Hindlimb muscle (tissue), 1 donor: ENCODE data around the gene BHLHE23. TPM values are rescaled to one million over a fixed set of nuclear protein-coding genes. Genes with fewer than 3 reads are reported as not detected.
A peak's percentile ranks its signal among the peaks of the same experiment; 100 is the strongest.

Source experiments
- DNase-seq: peaks from one replicate; pipeline ENCODE4 v3.0.0-alpha.2; 2013
- polyA plus RNA-seq: library from polyadenylated mRNA; unstranded; fragments of 120-200 nt; gene quantifications from one replicate; pipeline ENCODE4 v1.2.1, GENCODE V29; 2013; ENCODE audit not compliant: insufficient read length

The BHLHE23 gene
- polyA plus RNA-seq, 1 donor, result not detected

DNA sequence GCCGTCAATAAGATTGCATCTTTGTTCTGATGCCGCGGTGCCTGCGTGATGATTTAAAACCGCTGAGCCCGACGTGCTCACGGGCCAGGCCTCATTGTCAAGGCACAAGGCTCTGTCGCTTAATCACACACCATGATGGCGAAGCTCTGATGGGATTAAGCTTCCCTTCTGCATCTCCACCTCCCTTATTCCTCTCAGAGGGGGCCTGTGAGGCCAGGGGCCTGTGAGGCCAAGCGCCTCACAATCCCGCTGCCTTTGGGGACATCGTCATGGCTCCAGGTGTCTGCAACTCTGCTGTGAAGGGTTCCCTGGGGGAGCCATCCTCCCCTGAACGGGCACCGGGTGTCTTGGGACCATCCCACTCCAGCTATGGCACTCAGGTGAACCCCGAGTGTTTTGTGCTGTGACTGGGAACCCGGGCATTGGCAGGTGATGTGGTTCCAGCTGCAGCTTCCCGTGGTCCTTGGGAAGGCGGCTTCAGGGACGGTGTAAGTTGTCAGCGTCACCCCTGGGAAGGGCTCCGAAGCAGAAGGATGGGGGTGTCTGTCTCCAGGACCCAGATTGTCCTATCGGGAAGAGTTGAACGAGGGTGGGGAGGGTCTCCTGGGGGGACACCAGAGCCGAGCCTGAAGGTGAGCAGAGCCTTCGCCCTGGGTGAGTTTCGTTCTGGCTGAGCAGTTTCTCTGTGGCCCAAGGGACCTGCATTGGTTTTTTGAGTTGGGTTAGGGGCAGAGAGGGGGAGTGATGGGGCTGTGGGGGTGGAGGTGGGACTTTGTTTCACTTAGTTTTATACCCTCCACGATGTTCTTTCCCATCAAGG, 18.0 kb upstream of the BHLHE23 start:
- DNase-seq, result no peak

DNA sequence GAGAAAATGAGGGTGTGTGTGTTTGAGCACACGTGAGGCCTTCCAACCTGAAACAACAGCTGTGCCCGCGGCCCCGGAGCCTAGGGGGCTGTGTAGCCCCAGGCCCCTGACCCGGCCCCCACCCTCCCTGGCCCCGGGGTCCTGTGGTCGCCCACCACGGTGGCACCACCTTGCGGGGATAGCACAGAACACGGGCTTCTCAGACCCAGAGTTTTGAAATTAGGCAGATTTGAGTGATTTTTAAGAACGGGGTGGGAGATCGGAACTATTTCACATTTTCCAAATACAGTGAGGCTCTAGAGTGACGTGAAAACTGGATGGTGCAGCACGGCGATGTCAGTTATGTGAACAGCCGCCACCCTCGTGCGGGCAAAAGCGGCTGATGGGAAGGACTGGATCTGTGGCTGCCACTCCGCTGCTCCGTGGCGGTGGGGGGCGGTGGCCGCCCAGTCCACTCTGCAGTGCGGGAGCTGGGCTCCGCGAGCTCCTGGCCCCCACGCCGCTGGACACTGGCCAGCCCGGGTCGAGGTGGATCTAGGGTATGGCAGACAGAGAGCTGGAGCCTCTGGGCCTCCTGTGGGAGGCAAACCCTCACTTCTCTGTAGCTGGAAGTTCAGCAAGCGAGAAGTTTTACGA, 17.3 kb upstream of the BHLHE23 start:
- DNase-seq, result no peak

DNA sequence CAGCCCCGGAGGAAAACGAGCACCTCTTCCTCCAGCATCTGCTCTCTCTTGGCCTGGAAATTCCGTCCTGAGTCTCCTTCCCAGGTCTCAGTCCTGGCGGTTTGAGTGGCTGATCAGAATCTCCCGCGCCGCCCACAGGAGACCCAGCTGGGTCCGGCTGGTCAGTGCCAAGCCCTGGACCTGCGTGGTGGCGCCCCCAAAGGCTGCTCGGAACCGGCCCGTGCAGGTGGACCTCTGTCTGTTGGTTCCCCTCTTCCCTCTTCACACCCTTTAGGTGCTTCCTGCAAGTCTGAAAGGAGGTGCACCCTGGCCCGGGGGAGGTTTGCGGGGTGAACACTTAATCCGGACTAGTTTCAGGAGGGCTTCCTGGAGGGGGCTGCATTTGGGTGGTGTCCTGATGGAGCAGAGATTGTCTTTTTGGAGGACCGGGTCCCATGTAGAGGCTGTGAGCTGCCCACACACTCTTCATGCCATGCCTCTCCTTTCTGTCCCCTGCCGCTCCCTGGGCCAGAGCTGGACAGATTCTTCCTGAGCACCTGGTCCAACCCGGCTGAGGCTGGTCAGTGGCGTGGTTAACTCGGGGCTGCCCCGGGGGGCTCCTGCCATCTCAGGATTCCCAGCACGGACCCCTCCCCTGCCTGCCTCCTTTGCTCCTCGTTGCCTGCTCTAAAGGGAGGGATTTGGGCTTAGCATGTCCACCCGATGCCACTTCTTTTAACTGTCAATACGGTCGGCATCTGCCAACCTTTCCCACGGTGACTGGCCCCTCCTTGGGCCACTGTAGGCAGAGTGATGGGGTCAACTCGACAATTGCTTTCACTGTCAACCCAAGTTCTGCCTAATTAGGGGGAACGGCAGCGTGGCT, 16.5 kb upstream of the BHLHE23 start:
- no peak for DNase-seq

DNA sequence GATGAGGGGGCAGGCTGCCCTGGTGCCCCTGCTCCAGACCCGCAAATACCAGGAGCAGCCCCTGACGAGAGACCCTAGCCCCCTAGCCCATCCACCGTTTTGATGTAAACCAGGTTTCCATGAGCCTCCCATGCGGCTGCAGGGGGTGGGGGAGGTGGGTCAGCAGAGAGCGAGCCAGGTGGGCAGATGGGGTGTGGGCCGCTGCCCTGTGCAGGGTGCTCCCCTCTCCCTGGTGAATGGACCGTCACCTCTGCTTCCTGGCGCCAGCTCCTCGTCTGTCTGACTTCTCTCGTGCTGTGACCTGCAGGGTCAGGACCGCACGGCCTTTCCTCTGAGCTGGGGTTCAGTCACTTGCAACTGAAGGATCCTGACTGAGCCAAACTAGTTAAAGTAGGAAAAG, 15.7 kb upstream of the BHLHE23 start:
- DNase-seq, result no peak

DNA sequence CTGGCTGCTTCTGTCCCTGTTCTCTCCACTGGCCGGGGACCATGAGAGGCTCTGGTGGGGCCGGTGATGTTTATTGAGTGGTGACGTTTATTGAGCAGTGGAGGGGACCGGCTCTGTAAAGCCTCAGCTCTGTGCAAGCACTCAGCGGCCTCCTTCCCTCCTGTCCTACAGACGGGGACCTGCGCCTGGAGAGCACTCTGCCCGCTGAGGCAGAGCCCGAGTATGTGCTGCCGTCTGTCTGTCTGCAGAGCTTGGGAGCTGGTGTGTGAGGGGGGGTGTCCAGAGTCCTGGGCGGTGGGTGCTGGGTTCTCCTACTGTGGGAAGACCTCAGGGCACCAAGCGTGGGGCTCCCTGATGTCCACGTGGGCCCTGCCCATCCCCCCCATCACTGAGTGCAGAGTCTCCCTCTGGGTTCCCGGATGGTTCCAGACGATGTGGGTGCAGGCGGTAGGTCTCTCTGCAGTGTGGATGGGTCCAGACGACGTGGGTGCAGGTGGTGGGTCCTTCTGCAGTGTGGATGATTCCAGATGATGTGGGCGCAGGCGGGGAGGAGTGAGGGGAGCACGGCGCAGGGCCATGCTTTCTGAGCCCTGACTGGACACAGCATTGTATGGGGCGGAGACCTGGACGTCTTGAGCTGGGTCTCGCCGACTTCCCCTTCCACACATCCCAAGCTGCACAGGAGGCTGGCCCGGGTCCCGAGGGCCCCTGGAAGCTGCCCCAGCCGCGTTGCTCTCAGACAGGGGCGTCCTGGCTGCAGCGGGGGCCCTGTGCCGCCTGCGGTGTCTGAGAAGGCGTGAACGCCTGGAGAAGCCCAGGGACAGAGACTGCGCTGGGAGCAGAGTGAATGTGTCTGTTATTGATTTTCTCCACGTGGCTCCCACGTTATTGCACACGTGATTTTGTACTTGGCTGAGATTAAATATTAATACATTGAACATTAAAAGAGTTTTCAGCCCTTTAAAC, 14.9 kb upstream of the BHLHE23 start:
- DNase-seq, result no peak

DNA sequence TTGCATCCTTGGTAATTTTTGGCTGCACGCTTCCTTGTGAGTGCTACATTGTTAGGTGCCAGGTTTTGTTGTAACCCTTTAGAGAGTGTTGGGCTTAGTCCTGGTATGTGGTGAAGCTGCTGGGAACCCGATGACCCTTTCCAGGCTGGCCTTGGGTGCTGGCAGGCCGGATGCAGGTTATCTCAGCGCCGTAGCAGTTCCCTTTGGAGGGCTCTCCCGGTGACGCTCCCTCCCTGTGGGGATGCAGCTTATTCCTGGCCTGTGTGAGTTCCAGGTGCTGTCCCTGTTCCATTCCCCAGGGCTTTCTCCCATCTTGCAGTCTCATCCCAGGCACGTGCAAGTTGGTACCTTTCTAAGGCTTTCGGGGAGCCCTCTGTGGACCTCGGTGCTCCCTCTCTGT, 13.9 kb upstream of the BHLHE23 start:
- DNase-seq, result no peak

DNA sequence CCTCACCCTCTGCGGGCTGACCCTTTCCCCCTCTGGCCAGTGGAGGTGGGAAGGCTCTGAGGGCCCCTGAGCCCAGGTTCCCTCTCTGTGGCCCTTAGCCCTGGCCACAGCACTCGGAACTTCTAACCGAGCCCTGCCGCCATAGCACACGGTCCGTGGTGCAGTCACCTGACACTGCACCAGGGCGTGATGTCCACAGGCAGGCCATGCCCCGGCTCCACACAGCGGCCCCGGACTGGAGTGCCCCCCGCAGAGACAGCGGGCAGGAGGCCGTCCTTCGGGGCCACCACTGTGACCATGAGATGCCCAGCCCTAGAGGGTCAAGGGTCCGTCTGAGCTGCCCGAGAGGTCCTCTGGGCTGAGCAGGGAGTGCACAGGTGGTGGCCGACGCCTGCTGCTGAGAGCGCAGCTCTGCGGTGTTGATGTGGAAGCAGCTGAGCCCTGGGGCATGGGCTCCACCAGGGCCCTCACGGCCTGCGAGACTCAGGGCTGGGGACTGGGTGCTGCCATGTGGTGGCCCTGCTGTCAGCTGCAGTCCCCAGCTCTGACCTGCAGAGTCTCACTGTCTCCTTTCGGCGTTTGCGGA, 11.2 kb upstream of the BHLHE23 start:
- DNase-seq, result no peak

DNA sequence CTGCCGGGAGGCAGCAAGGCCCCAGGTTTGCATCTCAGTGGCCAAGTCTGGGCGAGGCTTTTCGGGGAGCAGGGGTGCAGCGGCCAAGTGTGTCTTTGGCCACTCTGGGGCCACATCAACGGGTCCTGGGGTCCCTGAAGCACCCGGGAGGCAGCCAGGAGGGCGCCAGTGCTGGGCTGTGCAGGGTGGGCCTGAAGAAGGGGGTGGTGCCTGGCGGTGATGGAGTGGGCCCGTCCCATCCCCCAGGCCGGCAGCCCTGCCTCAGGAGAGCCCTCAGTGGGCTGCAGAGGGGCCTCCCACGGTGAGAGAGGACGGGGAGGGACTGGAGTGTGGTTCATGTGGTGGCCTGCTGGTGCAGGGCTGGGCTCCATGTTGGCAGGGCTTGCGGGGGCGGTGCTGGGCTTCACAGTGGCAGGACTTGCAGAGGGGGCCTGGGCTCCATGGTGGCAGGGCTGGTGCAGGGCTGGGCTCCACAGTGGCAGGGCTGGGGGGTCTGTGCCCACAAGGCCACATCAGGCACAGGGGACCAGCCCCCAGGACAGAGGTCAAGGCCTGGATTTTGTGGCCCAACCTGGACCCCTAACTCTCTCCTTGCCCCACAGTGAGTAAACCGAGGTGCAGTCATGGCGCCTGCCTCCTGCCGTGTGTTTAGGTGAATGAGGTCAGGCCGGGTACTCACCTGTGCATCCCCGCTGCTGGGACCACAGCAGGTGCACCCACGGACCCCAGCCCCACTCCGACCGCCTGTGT, 10.5 kb upstream of the BHLHE23 start:
- no peak for DNase-seq

DNA sequence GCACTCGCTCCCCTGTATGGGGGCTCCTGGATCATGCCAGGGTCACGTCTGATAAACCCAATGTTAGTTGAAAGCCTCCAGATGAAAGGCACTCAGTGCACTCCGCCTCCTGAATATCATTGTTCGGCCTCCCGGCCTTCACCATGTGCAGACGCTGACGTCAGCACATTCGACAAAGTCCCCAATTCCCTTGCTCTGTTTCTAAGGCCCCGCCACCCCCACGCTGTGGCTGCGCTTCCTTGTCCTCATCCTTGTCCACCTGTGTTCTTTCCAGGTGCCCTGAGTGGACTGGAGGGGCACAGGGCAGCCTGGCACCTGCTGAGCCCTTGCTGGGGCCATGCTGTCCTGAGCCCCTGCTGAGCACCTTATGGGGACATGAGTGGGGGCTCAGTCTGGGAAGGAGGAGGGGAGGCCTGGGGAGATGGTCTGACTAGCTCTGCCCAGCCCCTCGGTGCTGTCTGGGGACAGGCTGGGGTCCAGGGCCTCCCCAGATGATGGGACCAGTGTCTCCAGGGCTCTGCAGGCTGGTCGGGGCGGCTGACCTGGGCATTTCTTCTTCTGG, 9.8 kb upstream of the BHLHE23 start:
- no peak for DNase-seq

DNA sequence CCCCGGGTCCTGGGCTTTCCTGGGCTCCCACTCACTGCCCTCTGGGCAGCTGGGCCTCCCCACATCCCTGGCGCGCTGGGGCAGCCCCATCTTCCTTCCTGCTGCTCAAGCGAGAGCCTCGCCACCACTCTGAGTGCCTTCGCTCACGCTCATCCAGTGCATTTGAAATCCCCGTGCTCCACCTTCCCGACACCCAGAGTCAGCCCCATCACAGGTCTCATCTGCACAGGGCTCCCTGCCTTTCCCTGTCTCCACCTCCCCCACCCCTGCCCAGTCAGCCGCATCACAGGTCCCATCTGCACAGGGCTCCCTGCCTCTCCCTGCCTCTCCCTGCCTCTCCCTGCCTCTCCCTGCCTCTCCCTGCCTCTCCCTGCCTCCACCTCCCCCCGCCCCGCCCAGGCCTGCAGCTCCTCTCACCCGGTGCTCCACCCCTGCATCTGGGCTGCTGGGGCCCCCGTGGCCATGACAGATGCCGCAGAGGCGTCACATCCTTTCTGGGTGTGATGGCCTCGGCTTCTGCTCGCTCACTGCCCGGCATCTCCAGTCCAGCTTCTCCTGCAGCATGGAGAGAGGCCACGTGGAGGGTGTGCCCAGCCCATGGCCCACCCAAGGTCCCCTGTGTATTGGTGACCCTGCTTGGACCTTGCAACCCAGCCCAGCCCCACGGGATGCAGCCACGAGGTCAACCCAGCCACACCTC, 9.0 kb upstream of the BHLHE23 start:
- no peak for DNase-seq

DNA sequence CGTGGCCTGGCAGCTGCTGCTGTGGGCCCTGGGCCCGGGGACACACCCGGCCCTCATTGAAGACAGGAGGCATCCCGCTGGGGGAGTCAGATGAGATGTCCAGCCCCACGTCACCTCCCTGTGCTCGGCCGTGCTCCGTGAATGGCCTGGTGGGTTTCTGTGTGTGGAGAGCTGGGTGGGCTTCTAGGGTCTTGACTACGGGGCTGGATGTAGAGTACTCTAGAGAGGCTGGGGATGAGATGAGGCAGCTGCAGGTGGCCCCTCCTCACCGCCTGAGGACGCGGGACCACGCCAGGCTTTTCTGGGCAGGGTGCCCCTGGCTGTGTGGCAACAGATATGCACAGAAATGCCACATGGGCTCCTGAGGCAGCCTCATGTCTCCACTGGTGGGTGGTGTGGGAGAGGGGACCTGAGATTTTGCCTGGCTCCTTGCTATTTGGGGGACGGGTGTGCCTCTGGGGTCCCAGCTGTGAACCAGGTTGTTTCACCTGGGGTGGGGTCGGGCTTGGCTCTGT, 8.4 kb upstream of the BHLHE23 start:
- DNase-seq, result no peak

DNA sequence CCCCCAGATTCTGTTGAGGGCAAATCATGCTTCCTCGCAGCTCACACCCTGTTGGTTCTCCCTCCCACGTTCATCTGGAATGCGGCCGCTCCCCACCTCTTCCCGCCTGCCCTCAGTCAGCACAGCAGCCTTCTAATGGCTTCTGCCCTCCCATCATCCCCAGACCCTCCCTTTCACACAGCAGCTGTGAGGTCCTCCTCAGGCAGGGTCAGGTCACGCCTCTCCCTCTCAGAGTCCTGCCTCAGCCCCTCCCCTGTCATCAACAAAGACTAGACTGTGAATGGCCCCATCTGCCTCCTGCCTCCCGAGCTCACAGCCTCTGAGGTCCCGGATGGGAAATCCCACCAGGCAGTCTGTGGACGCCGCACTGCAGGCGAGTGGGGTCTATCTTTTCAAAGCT, 7.9 kb upstream of the BHLHE23 start:
- DNase-seq, result no peak

DNA sequence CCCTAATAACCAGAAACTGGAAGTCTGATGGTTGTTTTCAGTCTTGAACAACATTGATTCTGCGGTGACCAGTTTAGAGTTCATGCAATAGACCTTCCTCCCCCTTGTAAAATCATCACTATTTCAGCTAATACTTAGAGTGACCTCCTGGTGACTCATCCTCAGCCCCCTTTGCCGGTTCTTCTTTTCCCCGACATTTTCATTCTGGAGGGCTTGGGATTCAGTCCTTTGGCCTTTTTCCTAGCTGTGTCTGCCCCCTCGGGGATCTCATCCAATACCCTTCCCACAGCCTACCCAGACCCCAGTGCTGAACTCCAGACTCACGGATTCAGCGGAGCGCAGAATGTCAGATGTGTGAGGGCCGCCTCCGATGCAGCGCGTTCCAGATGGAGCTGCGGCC, 7.5 kb upstream of the BHLHE23 start:
- no peak for DNase-seq

DNA sequence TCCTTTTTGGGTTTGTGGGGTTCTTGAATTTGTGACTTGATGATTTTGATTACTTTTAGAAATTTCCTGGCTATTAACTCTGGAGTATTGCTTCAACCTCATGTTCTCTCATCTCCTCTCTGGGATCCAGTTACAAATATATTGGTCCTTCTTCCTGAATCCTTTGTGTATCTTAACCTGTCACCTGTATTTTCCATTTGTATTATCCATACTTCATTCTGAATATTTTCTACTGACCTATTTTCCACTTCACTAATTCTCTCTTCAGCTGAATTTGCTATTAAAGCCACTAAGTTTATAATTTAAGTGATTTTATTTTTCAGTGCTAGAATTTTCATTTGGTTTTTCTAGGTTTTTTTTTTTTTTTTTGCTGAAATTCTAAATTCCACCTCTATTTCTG, 6.4 kb upstream of the BHLHE23 start:
- DNase-seq, result no peak

DNA sequence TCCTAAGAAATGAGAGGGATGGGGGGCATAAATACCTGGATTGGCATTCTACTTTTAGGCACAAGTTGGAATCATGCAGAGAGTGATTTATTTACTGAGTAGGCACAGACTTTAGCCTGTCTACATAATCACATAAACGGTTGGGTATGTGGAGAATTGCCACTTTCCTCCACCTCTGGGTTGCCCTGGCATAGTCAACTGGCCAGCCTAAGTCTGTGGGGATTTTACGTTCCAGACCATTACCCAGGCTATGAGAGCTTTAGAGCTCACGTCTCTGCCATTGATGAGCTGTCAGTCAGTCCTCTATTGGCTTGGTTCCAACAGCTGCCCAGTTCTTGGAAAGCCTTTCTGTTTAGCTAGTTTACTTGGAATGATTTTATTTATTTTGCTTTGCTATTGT, 5.0 kb upstream of the BHLHE23 start:
- no peak for DNase-seq

DNA sequence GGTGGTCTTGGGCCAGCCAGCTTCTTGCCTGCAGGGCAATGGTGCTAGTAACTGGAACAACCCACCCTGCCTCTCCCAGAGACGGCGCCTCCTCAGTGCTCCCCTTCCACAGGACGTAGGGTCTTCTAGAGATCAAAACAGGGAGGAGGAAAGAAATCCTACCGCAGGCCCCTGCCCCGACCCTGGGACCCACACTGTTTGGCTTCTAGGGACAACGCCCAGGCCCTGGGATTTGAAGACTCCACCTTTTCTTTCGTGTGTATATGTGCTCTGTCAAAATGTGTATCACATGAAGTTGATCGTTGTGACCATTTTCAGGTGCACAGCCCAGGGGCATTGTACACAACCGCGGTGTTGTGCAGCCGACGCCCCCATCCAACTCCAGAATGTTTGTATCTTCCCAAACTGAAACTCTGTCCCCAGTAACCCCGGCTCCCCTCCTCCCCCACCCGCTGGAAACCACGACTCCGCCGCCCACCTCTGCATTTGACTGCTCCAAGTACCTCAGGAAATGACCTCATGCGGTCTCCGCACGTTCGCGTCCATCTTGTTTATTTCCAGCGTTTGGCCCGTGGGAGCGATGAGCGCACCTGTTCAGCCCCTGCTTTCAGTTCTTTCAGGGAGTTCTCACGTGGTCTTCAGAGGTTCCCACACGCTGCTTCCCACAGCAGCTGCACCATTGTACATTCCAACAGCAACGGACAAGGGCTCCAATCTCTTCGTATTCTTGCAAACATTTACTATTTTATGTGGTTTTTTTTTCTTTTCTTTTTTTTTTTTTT, 3.4 kb upstream of the BHLHE23 start:
- no peak for DNase-seq

DNA sequence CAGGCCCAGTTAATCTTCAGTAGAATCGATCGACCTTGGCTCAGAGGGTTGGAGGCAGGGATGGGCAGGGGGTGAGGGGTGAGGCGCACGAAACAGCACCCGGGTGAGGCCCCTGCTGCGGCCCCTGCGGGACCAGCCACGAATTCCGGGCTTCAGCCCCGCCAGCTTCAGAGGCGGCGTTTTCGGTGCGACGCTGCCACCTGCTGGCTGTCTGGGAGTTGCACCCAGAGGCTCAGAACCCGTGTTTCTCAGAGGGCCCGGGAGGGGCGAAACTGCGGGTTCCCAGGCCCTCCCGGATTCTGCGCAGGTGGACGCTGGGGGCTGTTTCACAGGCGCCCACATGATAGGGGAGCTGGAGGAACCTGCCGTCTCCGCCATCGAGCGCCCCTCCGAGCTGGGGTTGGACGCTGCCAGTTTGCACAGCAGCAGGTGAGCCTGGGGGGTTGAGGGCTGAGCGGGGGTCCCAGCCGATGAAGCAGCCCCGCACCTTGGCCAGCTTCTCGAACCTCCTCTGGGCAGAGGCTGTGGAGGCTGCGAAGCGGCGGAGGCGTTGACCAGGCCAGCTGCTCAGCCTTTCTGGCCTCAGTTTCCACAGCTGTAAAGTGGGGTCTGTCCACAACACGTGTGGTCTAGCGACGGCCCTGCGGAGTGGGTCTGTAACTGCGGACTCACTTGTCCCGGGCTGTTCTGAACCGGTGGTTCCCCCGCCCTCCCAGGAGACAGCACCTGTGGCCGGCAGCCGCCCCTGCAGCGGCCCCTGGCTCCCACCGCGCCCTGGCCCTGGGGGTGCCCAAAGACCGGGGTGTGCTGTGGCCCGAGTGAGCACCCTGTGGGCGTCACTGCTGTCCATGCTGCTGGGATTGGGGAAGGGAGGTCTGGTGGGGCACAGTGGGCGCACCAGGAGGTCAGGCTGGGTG, 2.5 kb upstream of the BHLHE23 start:
- peak; percentile 70 for DNase-seq

DNA sequence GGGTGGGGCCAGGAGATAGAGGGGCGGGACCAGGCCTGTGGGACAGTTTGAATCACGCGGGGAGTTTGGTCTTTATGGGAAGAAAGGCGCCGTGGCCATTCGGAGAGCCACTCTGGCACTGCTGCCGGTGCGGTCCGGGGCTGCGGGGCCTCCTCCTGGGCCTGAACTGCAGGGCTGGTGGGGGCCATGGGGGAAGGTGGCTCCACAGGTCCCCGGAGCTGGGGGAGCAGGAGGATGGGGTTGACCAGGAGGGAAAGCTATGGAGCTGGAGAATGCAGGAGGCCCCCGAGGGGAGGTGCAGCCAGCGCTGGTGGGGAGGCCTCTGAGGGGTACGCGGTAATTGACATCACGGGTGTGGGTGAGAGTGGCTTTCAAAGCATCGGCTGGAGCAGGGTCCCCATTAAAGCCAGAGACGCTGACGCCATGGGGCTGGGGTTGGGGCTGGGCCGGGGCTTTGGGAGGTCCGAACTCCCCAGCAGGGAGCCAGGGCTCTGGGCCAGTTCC, 1.8 kb upstream of the BHLHE23 start:
- DNase-seq, result no peak
